K562 (cell line): Measurements from ENCODE around the gene RPL7A.

Experiments
- CTCF ChIP-seq, 3 experiments: IDR thresholded peaks in 2 of 3; conservative IDR thresholded peaks in 1 of 3; 2 replicates each; pipeline ENCODE4 v1.5.1; 2011 to 2012; ENCODE audit warnings: low read length in 3 of 3, mild to moderate bottlenecking in 3 of 3, control low read depth in 2 of 3, improper control_type of control experiment in 1 of 3, inconsistent platforms in 1 of 3, low read depth in 1 of 3, mixed read lengths in 1 of 3, moderate library complexity in 1 of 3; ENCODE audit not compliant: insufficient read depth in 2 of 3
- MTA2 ChIP-seq: fragments of 450-650 bp; IDR thresholded peaks from 2 replicates; pipeline ENCODE4 v1.6.1; 2016; ENCODE audit warnings: low read depth
- POLR2A ChIP-seq: fragments of 450-650 bp; conservative IDR thresholded peaks from 2 replicates; pipeline ENCODE4 v1.6.1; 2016
- TAF1 ChIP-seq: IDR thresholded peaks from 2 replicates; pipeline ENCODE4 v1.6.1; 2011; ENCODE audit warnings: mild to moderate bottlenecking, low read length, moderate library complexity; ENCODE audit not compliant: insufficient read depth, control insufficient read depth, severe bottlenecking; ENCODE audit errors: extremely low read depth

GRCh38 chr9:133345596-133345995 is 2.4 kb upstream of the RPL7A start:
- TF ChIP-seq TAF1 (no peak), MTA2 (no peak), POLR2A (no peak), CTCF (IDR thresholded peaks at IDR 0.05 in 2 of 3, conservative IDR thresholded peaks at IDR 0.05 in 1 of 3; ENCODE audit: insufficient read depth in 2 of 3, low read depth in 1 of 3, low read length in 3 of 3) (no peak)
